Measurements from ENCODE around the gene VTI1A.

Gene VTI1A

GRCh38 chr10:112758961-112759360 is 311.9 kb downstream of the VTI1A start:
- no peak for DNase-seq (ENCODE audit: low read depth in 2 of 2)

GRCh38 chr10:112759496-112759895 is 312.5 kb downstream of the VTI1A start:
- DNase-seq (ENCODE audit: low read depth in 2 of 2), result no peak

GRCh38 chr10:112761256-112761655 is 314.2 kb downstream of the VTI1A start:
- no peak for DNase-seq (ENCODE audit: low read depth in 2 of 2)

DNA sequence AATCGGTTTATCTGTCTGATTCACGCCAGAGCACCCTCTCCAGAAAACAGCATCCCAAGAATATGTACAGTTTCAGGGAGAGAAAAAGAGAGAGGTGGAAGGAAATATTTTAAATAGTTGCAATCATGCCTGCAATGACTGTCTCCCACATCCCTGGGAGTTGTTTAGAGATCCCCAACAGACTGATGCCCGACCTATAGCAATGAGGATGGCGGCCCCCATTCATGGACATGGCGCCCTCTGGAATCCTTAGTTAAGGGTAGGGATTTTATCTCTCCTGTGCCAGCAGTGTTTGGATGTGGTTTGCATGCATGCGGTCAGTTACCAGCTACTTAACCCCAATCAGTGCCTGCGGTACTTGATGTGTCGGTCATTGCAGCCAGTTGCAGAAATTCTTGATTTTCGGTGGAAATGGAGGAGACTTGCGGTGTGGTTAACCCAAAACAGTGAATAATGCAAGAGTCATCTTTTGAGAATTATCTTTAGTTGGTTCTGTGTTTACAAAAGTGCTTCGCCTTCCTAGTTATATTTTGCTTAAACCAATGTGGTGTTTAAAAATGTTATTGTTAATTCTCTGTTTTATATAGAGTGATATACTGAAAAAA is 317.0 kb downstream of the VTI1A start:
- DNase-seq (ENCODE audit: low read depth in 2 of 2), result no peak

GRCh38 chr10:112765717-112766235 is 318.8 kb downstream of the VTI1A start:
- no peak for DNase-seq (ENCODE audit: low read depth in 2 of 2)

DNA sequence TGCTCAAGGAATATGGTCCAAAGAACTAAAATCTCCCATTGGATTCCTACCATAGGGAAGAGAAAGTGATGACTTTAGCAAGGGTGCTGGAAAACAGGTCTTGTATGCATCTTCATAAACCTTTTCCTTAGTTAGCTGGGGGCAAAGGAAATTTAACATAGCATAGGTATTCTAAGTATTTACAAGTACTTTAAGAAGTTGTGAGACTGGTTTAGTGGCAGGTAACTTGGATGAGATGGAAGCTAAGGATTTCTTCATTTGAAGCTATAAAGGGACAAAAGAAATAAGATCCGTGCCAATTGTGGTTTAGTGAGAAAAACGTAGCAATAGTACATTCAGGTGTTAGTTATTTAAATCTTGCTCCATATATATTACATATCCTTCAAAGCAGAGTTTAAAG is 319.6 kb downstream of the VTI1A start:
- no peak for DNase-seq (ENCODE audit: low read depth in 2 of 2)

DNA sequence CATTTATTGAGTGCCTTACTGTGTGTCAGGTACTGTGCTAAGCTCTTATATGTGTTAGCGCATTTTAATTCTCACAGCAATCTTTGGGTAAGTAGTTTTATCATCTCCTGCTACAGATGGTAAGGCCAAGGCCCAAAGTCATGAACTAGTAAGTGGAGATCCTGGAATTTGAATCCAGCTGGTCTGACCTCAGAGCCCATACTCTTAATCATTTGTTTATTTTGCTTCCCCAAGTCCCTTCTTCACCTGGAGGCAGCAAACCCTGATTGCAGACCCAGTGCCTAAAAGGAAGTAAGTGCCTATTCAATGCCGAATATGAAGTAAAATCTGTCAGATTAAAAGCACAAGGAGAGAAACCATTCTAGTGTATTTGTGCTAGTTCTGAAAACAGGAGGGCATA is 320.1 kb downstream of the VTI1A start:
- DNase-seq (ENCODE audit: low read depth in 2 of 2), result no peak

GRCh38 chr10:112768121-112768520 is 321.1 kb downstream of the VTI1A start:
- no peak for DNase-seq (ENCODE audit: low read depth in 2 of 2)

DNA sequence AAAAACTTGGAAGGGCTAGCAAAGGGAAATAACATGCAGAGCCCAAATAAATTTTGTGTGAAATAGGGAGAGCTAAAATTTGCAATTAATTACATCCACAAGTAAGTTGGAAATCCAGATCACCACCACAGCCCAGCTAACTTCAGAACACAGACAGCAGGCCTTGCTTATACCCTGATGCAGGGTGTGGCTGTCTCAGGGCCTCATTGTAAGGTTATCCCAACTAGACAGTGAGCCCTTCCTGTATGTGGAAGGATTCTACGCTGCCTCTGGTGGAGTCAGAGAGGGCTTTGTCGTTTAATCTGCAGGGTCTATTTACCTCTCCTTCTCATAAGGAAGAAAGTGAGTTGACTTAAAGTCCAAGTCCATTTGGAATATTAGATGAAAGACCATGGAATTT is 322.1 kb downstream of the VTI1A start:
- no peak for DNase-seq (ENCODE audit: low read depth in 2 of 2)

GRCh38 chr10:112769611-112770370 is 322.8 kb downstream of the VTI1A start:
- DNase-seq (ENCODE audit: low read depth in 2 of 2), result no peak

GRCh38 chr10:112771733-112772132 is 324.7 kb downstream of the VTI1A start:
- DNase-seq (ENCODE audit: low read depth in 2 of 2), result no peak

DNA sequence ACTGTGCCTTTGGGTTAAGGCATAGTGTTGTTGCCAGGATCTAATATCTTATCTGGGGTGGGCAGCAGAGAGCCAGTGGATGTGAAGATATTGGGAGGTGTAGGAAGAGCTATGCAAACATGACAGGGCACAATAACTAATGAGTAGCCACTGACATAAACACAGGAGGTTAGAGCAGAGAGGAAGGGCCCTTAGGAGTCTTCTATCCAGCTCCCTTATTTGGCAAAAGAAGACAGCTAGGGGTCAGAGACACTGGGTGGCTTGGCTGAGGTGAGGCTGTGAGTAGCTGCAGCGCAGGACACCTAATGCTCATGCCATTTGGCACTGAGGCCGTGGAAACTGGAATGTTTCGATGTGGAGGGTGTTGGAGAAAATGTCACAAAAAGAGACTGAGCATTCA is 326.8 kb downstream of the VTI1A start:
- DNase-seq (ENCODE audit: low read depth in 2 of 2), result no peak

GRCh38 chr10:112774210-112774609 is 327.2 kb downstream of the VTI1A start:
- DNase-seq (ENCODE audit: low read depth in 2 of 2), result no peak

GRCh38 chr10:112774798-112775197 is 327.8 kb downstream of the VTI1A start:
- no peak for DNase-seq (ENCODE audit: low read depth in 2 of 2)

DNA sequence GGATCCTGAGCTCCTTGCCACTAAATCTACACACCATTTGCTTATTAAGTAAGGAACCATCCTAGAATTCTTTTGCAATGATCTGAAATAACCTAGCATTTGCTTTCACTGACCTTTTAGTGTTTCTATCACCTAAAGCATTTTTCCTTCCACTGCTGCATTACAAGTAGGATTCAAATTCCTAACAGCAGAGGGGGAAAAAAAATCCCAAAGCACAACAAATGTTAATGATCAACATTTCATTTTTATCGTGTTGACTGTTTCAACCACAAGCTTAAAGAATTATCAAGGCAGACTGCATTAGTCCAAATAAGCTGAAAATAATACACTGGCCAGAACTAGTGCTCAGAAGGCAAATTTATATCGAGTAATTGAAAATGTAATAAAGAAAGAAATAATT is 328.4 kb downstream of the VTI1A start:
- DNase-seq (ENCODE audit: low read depth in 2 of 2), result no peak

- no peak for DNase-seq (ENCODE audit: low read depth in 2 of 2)
Measured at GRCh38 chr10:112775892-112776674, 329.1 kb downstream of the VTI1A start.

DNA sequence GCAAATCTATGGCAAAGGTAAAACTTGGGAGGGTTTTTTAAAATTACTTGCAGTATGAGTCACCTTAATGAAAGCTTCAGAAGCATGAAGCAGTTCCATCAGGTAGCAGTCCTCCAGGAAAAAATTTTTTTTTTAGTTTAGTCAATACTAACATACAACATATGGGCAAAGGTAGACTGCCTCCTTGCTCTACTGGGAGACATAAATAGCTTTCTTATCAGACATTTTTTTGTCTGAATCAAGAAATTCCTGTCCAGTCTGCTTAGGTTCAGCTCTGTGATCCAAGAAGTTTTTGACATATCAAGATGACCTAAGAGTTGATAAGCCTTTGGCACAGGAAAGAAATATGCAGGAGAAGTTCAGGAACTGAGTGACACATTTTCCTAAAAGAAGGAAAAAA is 331.6 kb downstream of the VTI1A start:
- DNase-seq (ENCODE audit: low read depth in 2 of 2), result no peak

DNA sequence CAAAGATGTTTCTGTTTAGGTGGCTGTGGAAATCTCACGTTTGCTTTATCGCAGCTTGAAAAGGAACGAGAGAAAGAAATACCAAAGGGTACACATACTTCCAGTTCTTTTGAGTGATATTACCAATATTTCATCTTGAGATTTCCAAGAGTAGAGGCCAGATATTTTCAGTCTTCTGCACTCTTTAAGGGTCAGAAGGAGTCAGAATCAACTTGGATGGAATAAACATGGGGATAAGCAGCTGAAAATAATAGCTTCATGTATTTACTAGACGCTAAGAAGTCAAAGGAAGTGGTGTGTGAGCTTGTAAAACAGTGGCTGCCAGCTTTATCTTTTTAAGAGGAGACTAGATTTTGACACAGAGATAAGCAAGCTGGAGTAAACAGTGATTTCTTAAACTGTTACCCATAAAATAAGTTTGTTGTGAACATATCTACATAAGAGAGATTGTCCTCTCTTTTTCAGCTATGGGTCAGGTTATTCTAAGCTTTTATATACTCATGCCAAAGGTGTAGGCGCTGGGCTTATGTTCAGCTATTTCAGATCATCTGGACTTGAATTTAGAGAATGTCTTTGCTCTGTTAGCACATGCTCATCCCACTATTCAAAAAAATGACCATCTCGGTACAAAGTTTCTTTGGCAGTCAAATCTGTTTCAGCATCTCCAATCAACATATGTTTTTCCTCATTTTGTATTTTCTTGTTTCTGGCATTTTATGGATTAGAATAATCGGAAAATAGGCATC is 332.2 kb downstream of the VTI1A start:
- DNase-seq (ENCODE audit: low read depth in 2 of 2), result no peak

GRCh38 chr10:112782200-112782907 is 335.3 kb downstream of the VTI1A start:
- no peak for DNase-seq (ENCODE audit: low read depth in 2 of 2)

DNA sequence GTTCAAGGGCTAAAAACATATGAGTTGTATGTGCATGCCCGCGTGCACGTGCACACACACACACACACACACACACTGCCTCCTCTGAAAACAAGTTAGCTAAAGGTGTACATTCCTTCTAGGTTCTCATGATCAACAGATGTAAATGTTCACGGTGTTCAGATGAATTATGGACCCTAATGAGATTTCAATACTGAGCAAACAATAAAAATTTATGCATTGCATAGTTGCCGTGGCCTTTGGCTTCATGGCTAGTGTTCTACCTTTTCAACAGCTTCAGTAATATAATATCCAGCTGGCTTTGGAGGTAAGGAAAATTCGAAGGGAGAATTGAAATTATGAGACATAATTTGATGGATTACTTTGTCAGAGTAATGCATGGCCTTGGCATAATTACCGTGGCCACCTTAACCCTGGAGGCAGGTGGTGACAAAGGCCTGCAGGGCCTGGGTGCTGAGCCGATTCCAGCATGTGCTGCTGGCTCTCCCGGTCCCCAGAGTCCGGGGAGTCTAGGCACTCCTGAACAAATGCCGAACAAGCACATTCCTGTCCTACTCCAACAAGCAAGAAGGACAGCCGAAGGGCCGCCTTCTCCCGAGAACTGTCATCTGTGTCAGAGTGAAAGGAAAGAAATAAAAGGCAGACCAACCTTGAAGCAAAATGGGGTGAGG is 336.5 kb downstream of the VTI1A start:
- DNase-seq (ENCODE audit: low read depth in 2 of 2), result no peak

GRCh38 chr10:112784022-112784461 is 337.0 kb downstream of the VTI1A start:
- no peak for DNase-seq (ENCODE audit: low read depth in 2 of 2)

All from stimulated activated CD4-positive, alpha-beta T cell treated with anti-CD3 and anti-CD28 coated beads, Interleukin-1b, Interleukin-23, amount 100 ng/mL, for 1 hour (primary cell).